Gastroesophageal sphincter (tissue), 3 donors: ENCODE data around the gene VWA3B.

Source experiments
- POLR2A ChIP-seq, 2 donors: fragments of 450-650 bp; IDR thresholded peaks; one replicate each; pipeline ENCODE4 v1.6.1; 2017; ENCODE audit warnings: antibody characterized with exemption in 2 of 2, mild to moderate bottlenecking in 2 of 2, moderate library complexity in 1 of 2
- POLR2AphosphoS5 ChIP-seq: sonication (generic); formaldehyde crosslinking; IDR thresholded peaks from one replicate; pipeline ENCODE4 v1.6.1; 2017; ENCODE audit warnings: antibody characterized with exemption
- TF ChIP-seq, protein P1 (sequence below), 4 experiments: fragments of 200-600 bp in 2 of 4; fragments of 450-650 bp in 2 of 4; sonication (generic) in 1 of 4; IDR thresholded peaks; one replicate each; pipeline ENCODE4 v1.5.1; 2017 to 2019; ENCODE audit warnings: antibody characterized with exemption in 4 of 4, mild to moderate bottlenecking in 2 of 4, moderate library complexity in 2 of 4

DNA sequence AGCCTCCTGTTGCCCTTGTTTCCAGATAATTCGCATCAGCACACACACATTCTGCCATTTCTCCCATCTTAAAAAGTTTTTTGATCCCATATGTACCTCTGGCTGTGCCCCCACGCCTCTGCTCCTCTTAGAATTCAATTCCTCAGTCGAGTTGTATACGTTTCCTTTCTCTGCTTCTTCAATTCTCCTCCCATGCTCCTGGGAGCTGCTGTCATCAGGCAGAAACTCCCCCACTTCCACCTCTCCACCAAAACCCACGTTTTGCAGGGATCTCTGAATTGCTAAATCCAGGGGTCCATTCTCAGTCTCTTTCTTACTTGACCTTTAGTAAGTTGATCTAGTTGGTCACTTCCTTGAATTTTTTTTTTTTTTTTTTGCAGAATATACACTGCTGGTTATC lies 98.8 kb downstream of the VWA3B start:
- TF ChIP-seq POLR2A (IDR thresholded peaks at IDR 0.05) (no peak), POLR2AphosphoS5 (no peak)
- TF ChIP-seq, protein P1, sequence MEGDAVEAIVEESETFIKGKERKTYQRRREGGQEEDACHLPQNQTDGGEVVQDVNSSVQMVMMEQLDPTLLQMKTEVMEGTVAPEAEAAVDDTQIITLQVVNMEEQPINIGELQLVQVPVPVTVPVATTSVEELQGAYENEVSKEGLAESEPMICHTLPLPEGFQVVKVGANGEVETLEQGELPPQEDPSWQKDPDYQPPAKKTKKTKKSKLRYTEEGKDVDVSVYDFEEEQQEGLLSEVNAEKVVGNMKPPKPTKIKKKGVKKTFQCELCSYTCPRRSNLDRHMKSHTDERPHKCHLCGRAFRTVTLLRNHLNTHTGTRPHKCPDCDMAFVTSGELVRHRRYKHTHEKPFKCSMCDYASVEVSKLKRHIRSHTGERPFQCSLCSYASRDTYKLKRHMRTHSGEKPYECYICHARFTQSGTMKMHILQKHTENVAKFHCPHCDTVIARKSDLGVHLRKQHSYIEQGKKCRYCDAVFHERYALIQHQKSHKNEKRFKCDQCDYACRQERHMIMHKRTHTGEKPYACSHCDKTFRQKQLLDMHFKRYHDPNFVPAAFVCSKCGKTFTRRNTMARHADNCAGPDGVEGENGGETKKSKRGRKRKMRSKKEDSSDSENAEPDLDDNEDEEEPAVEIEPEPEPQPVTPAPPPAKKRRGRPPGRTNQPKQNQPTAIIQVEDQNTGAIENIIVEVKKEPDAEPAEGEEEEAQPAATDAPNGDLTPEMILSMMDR (IDR thresholded peaks at IDR 0.05): no peak
